Neuronal stem cell (in vitro differentiated cells): Measurements from ENCODE around the gene AZIN2.

Source experiments
- DNase-seq: peaks from one replicate; pipeline ENCODE4 v3.0.0-alpha.2; 2013; ENCODE audit warnings: low spot score
- H2AFZ ChIP-seq: one replicate; pipeline ENCODE4 v1.6.1; 2013; ENCODE audit warnings: mild to moderate bottlenecking, low read length, inconsistent platforms
- H2AK5ac ChIP-seq: 2 replicates; pipeline ENCODE4 v1.6.1; 2013; ENCODE audit warnings: low read depth, mild to moderate bottlenecking, inconsistent platforms, low read length, moderate library complexity, mixed read lengths
- H2BK120ac ChIP-seq: 2 replicates; pipeline ENCODE4 v1.6.1; 2013; ENCODE audit warnings: low read depth, mild to moderate bottlenecking, inconsistent platforms, low read length, moderate library complexity, mixed read lengths
- H2BK12ac ChIP-seq: one replicate; pipeline ENCODE4 v1.6.1; 2013; ENCODE audit warnings: low read length, inconsistent platforms
- H2BK15ac ChIP-seq: 2 replicates; pipeline ENCODE4 v1.6.1; 2013; ENCODE audit warnings: mild to moderate bottlenecking, low read length, inconsistent platforms, mixed read lengths
- H2BK5ac ChIP-seq: one replicate; pipeline ENCODE4 v1.6.1; 2013; ENCODE audit warnings: inconsistent platforms, mild to moderate bottlenecking, low read length, moderate library complexity
- H3K14ac ChIP-seq: one replicate; pipeline ENCODE4 v1.6.1; 2013; ENCODE audit warnings: low read length, inconsistent platforms
- H3K18ac ChIP-seq: 2 replicates; pipeline ENCODE4 v1.6.1; 2013; ENCODE audit warnings: low read length, inconsistent platforms
- H3K23ac ChIP-seq: 2 replicates; pipeline ENCODE4 v1.6.1; 2013; ENCODE audit warnings: low read depth, mild to moderate bottlenecking, mixed read lengths, low read length, inconsistent platforms; ENCODE audit not compliant: poor library complexity
- H3K27ac ChIP-seq: replicated peaks from 3 replicates; pipeline ENCODE4 v1.5.1; 2013; ENCODE audit warnings: low read length, inconsistent platforms
- H3K27me3 ChIP-seq, 3 experiments: 2 replicates each; pipeline ENCODE4 v1.6.1; 2013; ENCODE audit warnings: low read length in 3 of 3, mild to moderate bottlenecking in 2 of 3, inconsistent platforms in 1 of 3, low read depth in 1 of 3, mixed read lengths in 1 of 3, moderate library complexity in 1 of 3; ENCODE audit not compliant: control insufficient read depth in 3 of 3, insufficient read depth in 3 of 3
- H3K36me3 ChIP-seq, 2 donors: replicated peaks in 1 of 2; 2 replicates each; pipeline ENCODE4 v1.6.1; 2013; ENCODE audit warnings: low read length in 2 of 2; ENCODE audit not compliant: control insufficient read depth in 2 of 2, insufficient read depth in 2 of 2
- H3K4ac ChIP-seq: 2 replicates; pipeline ENCODE4 v1.6.1; 2013; ENCODE audit warnings: inconsistent platforms, mild to moderate bottlenecking, low read length, moderate library complexity
- H3K4me1 ChIP-seq, 2 donors: 1 replicate in 1 of 2; 2 replicates in 1 of 2; pipeline ENCODE4 v1.6.1; 2013; ENCODE audit warnings: low read length in 2 of 2, low read depth in 1 of 2; ENCODE audit not compliant: control insufficient read depth in 2 of 2, insufficient read depth in 1 of 2
- H3K4me2 ChIP-seq: one replicate; pipeline ENCODE4 v1.6.1; 2013; ENCODE audit warnings: mild to moderate bottlenecking, low read length, inconsistent platforms; ENCODE audit not compliant: insufficient read depth, poor library complexity, severe bottlenecking
- H3K4me3 ChIP-seq, 2 donors: 2 replicates each; pipeline ENCODE4 v1.5.1; 2013; ENCODE audit warnings: low read length in 2 of 2, mild to moderate bottlenecking in 2 of 2, inconsistent platforms in 1 of 2, moderate library complexity in 1 of 2
- H3K79me1 ChIP-seq: one replicate; pipeline ENCODE4 v1.6.1; 2013; ENCODE audit warnings: low read depth, mild to moderate bottlenecking, inconsistent platforms, low read length, moderate library complexity
- H3K9ac ChIP-seq: one replicate; pipeline ENCODE4 v1.6.1; 2013; ENCODE audit warnings: mild to moderate bottlenecking, low read depth, low read length, inconsistent platforms; ENCODE audit not compliant: poor library complexity
- H3K9me3 ChIP-seq, 2 donors: replicated peaks in 1 of 2; 2 replicates each; pipeline versions ENCODE3 to v1.6.1; 2013; ENCODE audit warnings: low read length in 2 of 2, mild to moderate bottlenecking in 2 of 2, inconsistent platforms in 1 of 2, low read depth in 1 of 2, mixed read lengths in 1 of 2, moderate library complexity in 1 of 2; ENCODE audit not compliant: control insufficient read depth in 2 of 2, insufficient read depth in 1 of 2
- H4K8ac ChIP-seq: one replicate; pipeline ENCODE4 v1.6.1; 2013; ENCODE audit warnings: low read depth, mild to moderate bottlenecking, inconsistent platforms, low read length, moderate library complexity
- H4K91ac ChIP-seq: one replicate; pipeline ENCODE4 v1.6.1; 2013; ENCODE audit warnings: low read length, low read depth, mild to moderate bottlenecking, inconsistent platforms; ENCODE audit not compliant: poor library complexity
- WGBS, 2 donors: extraction: QIAGEN DNeasy Blood & Tissue Kit; methylation state at CpG; one replicate each; pipeline ENCODE4 v1.1.7; 2013; ENCODE audit warnings: missing lambda C conversion rate in 2 of 2, mixed read lengths in 1 of 2; ENCODE audit not compliant: insufficient read length in 2 of 2, insufficient replicate concordance in 1 of 2; ENCODE audit errors: extremely low coverage in 2 of 2; 5-methylcytosine and 5-hydroxymethylcytosine counted together

The AZIN2 gene

GRCh38 chr1:33157131-33157530 is 76.2 kb downstream of the AZIN2 start:
- Histone ChIP-seq H3K18ac (peak overlapping the region; percentile 13), H3K27me3 (no peaks in the 10 kb centered on the region), H3K4me2 (no peak overlapping the region), H3K9ac (no peak overlapping the region), H2BK120ac (no peak overlapping the region), H3K9me3 (no peaks in the 10 kb centered on the region), H3K4me3 (no peak overlapping the region), H4K91ac (no peak overlapping the region), H3K36me3 (peaks cover 3 to 58% of the 10 kb centered on the region in 2 donors), H2AFZ (no peak overlapping the region), H3K4me1 (peaks cover 28 to 34% of the 10 kb centered on the region in 2 donors), H3K27ac (peak overlapping the region; percentile 4), H2BK12ac (no peak overlapping the region), H3K79me1 (peaks cover 3% of the 10 kb centered on the region), H3K14ac (no peak overlapping the region), H2AK5ac (no peak overlapping the region), H4K8ac (no peak overlapping the region), H3K23ac (no peak overlapping the region), H2BK15ac (no peak overlapping the region), H2BK5ac (no peak overlapping the region), H3K4ac (no peak overlapping the region)
- DNase-seq = no peak
- no CpG with 5 or more reads among the region's 4 CpGs for WGBS, 2 donors

GRCh38 chr1:33158366-33158765 is 77.4 kb downstream of the AZIN2 start:
- DNase-seq = no peak
- no peak overlapping the region for H3K4me2 ChIP-seq
- no peak overlapping the region for H2BK12ac ChIP-seq
- H2BK15ac ChIP-seq = no peak overlapping the region
- no peak overlapping the region for H2BK120ac ChIP-seq
- no peak overlapping the region for H3K9ac ChIP-seq
- peaks cover 3% of the 10 kb centered on the region for H3K79me1 ChIP-seq
- no peak overlapping the region for H2AFZ ChIP-seq
- WGBS, 2 donors = no CpG with 5 or more reads among the region's 3 CpGs
- H4K8ac ChIP-seq = no peak overlapping the region
- H2AK5ac ChIP-seq = peak overlapping the region; percentile 17
- no peaks in the 10 kb centered on the region for H3K27me3 ChIP-seq
- no peak overlapping the region for H2BK5ac ChIP-seq
- peaks cover 26 to 34% of the 10 kb centered on the region in 2 donors for H3K4me1 ChIP-seq
- H3K27ac ChIP-seq = no peak overlapping the region
- H3K23ac ChIP-seq = no peak overlapping the region
- no peak overlapping the region for H3K4ac ChIP-seq
- peaks cover 3 to 60% of the 10 kb centered on the region in 2 donors for H3K36me3 ChIP-seq
- no peaks in the 10 kb centered on the region for H3K9me3 ChIP-seq
- no peak overlapping the region for H3K18ac ChIP-seq
- H3K14ac ChIP-seq = no peak overlapping the region
- no peak overlapping the region for H3K4me3 ChIP-seq
- H4K91ac ChIP-seq = no peak overlapping the region

GRCh38 chr1:33159577-33159976 is 78.6 kb downstream of the AZIN2 start:
- Histone ChIP-seq H2AFZ (no peak overlapping the region), H4K91ac (peak overlapping the region; percentile 30), H3K18ac (peak overlapping the region; percentile 88), H3K4me3 (no peak overlapping the region), H2BK12ac (peak overlapping the region; percentile 59), H3K4me1 (peaks cover 34 to 39% of the 10 kb centered on the region in 2 donors), H3K4ac (no peak overlapping the region), H3K27me3 (no peaks in the 10 kb centered on the region), H3K9ac (peak overlapping the region; percentile 9), H2BK15ac (no peak overlapping the region), H3K36me3 (peaks cover 3 to 53% of the 10 kb centered on the region in 2 donors), H2BK5ac (no peak overlapping the region), H2BK120ac (no peak overlapping the region), H3K14ac (no peak overlapping the region), H3K23ac (no peak overlapping the region), H3K9me3 (no peaks in the 10 kb centered on the region), H3K4me2 (no peak overlapping the region), H3K27ac (no peak overlapping the region), H4K8ac (no peak overlapping the region), H2AK5ac (peak overlapping the region; percentile 77), H3K79me1 (peaks cover 3% of the 10 kb centered on the region)
- DNase-seq = no peak
- WGBS, 2 donors = no CpG with 5 or more reads among the region's 26 CpGs

- no peak overlapping the region for H3K4me2 ChIP-seq
- H3K14ac ChIP-seq = no peak overlapping the region
- no peak overlapping the region for H2BK5ac ChIP-seq
- no peak overlapping the region for H3K4ac ChIP-seq
- H3K36me3 ChIP-seq = peaks cover 3 to 56% of the 10 kb centered on the region in 2 donors
- peaks cover 0 to 8% of the 10 kb centered on the region in 2 donors for H3K9me3 ChIP-seq
- H3K27me3 ChIP-seq = no peaks in the 10 kb centered on the region
- no peak overlapping the region for H3K23ac ChIP-seq
- H4K91ac ChIP-seq = no peak overlapping the region
- no peak overlapping the region for H3K9ac ChIP-seq
- WGBS, 2 donors = no CpG with 5 or more reads among the region's 25 CpGs
- no peak overlapping the region for H2BK120ac ChIP-seq
- peak overlapping the region; percentile 76 for H2AFZ ChIP-seq
- H4K8ac ChIP-seq = no peak overlapping the region
- H2BK15ac ChIP-seq = no peak overlapping the region
- H3K27ac ChIP-seq = peak overlapping the region; percentile 50
- DNase-seq = peak; percentile 70
- H3K4me3 ChIP-seq = no peak overlapping the region
- no peak overlapping the region for H2BK12ac ChIP-seq
- H2AK5ac ChIP-seq = peak overlapping the region; percentile 49
- peak overlapping the region; percentile 49 for H3K18ac ChIP-seq
- H3K79me1 ChIP-seq = peaks cover 3% of the 10 kb centered on the region
- H3K4me1 ChIP-seq = peaks cover 33 to 41% of the 10 kb centered on the region in 2 donors
Observed at GRCh38 chr1:33161061-33161681, 80.2 kb downstream of the AZIN2 start.
